Amygdala (tissue), 56 donors: Measurements from ENCODE around the gene HIF1A.
"Not testable (repeated sequence)": the region's sequence is repeated elsewhere in the genome, so short reads cannot be mapped to it uniquely, and the experiment has no call there.

Experiments
- DNase-seq, 56 donors: peaks; one replicate each; lab custom pipeline; 2025; lab: John Stamatoyannopoulos, UW

HIF1A gene

DNA sequence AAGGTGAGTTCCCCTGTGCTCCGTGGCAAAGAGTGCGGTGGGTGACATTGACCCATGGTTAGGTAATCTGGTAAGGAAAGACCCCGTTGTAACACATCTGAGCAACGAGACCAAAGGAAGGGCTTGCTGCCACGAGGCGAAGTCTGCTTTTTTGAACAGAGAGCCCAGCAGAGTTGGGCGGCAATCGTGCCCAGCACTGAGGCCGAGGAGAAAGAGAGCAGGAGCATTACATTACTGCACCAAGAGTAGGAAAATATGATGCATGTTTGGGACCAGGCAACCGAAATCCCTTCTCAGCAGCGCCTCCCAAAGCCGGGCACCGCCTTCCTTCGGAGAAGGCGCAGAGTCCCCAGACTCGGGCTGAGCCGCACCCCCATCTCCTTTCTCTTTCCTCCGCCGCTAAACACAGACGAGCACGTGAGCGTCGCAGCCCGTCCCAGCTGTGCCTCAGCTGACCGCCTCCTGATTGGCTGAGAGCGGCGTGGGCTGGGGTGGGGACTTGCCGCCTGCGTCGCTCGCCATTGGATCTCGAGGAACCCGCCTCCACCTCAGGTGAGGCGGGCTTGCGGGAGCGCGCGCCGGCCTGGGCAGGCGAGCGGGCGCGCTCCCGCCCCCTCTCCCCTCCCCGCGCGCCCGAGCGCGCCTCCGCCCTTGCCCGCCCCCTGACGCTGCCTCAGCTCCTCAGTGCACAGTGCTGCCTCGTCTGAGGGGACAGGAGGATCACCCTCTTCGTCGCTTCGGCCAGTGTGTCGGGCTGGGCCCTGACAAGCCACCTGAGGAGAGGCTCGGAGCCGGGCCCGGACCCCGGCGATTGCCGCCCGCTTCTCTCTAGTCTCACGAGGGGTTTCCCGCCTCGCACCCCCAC lies at the start of gene HIF1A:
TSS of gene HIF1A (plus strand) at position 684 of the 865 bp plus-strand sequence. CDS start 292 bp downstream, outside the sequence.
- DNase-seq, result peak; percentile 67 to 97 (median 92)

GRCh38 chr14:61646366-61647116 lies 48.8 kb upstream of the HIF1A start:
- DNase-seq, result no peak

DNA sequence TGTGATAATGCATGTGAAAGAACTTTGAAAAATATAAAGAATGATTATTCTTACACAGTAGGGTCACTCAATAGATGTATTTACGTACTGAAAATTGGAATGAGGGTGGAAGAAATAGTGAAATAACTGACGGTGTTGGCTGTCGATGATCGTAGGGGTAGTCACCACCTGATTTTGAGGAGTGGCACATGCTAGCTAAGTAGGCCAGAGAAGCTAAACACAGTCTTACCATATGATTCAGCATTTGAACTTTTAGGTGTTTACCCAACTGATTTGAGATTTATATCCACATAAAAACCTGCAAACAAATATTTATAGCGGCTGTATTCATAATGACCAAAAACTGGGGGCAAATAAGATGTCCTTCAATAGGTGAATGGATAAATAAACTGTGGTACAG lies 47.6 kb upstream of the HIF1A start:
- no peak for DNase-seq

DNA sequence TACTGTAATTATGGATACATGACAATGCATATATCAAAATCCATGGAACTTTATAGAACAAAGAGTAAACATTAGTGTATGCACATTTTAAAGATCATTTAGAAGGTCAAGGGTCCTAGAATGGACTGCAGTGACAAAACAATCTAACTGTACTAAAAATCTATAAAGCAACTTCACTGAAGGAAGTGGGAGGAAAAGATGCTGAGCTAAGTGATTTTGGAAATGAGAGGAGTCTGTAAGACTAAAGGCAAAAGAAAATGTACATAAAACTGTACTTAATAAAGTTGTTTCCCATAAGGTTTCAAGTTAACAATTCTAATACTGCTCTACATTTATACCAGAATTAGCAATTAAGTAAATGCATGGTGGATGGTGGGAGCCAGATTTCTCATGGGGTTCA lies 46.9 kb upstream of the HIF1A start:
- no peak for DNase-seq

DNA sequence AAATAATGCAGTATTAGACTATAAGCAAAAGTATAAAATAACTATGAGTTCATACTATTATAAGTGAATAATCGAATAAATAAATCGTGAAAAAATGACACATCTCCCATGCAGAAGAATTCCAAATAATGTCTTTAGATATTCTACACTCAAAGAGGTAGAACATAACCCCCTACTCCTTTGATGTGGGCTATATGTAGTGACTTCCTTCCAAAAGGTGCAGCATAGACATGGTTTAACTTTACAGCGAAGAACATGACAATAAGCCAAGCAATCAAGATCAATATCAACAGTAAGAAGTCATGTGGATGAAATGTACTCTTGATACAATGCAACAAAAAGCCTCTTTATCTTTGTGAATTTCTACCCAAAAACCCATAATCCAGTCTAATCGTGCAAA lies 46.0 kb upstream of the HIF1A start:
- DNase-seq, result no peak

GRCh38 chr14:61651355-61651754 lies 44.0 kb upstream of the HIF1A start:
- no peak for DNase-seq

DNA sequence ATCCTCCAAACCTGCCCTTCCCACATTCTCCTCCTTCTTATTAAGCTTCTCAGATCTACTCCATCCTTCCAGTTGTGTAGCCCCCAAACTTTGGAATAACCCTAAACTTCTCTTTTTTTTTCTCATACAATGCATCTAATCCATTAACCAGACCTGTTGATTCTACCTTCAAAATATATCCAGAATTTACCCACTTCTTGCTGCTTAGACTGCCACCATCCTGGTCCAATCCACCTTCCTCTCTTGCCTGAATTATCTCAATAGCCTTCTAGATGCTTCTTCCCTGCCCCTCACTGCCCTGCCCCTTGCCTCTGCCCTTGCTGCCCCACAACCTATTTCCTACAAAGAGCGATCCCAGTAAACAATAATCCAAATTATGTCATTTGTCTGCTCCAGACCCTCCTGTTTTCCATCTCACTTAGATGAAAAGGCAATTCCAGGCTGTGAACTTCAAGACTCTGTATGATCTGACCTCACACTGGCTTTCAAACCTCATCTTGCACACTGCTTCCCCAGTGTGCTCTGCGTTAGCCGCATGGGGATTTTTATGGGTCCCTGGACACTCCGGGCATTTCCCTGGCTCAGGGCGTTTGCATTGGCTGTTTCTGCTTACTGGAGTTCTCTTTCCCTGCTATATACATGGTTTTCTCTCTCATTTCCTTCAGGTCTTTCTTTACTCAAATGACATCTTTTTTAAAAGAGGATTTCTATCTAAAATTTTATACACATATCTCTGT lies 42.6 kb upstream of the HIF1A start:
- DNase-seq, result no peak

DNA sequence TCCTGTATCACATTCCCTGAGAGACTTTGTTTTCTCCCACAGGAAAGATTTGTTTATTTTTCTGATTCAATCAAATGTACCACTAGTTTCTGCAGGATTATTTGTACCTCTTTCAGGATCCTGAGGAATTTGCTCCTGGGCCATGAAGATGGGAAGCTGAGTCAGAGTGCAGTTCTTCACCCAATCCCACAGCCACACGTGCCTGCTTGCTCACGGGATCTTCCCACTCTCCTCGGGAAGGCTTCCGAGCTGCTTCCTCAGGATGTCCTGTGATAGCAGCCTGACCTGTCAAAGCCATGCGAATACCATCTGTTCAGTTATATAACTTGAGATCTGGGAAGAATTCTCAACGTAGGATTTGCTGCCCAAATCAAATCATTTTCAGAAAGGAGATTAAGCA lies 41.8 kb upstream of the HIF1A start:
- peak in 3 of 56 donors; percentile 2 to 7 (median 4) for DNase-seq

DNA sequence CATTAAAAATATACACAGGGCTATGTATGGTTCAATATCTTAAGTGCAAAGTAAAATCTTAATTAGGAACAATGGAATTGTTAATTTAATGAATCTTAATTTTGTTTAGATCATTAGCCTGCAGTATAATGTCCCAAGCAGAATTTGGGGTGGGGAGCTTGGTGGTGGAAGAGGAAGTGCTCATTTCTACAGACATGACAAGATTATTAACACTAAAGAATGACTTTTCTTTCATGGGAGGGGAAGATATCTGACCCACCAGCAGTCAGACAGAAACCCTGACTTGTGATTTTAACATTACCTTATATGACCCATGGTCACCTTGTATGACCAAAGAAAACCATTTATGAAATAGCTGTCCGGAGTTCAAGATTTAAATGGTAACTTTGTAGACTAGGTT lies 41.3 kb upstream of the HIF1A start:
- no peak for DNase-seq

DNA sequence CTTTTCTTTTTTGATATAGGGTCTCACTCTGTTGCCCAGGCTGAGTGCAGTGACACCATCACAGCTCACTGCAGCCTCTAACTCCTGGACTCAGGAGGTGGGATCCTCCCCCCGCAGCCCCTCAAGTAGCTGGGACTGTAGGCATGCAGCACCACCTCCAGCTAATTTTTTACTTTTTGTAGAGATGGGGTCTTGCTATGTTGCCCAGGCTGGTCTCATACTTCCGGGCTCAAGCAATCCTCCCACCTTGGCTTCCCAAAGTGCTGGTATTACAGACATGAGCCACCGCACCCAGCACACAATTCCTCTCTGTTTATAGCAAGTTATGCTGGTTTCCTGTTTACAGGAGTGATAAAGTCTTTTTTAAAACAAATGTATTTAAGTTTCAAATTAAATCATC lies 39.5 kb upstream of the HIF1A start:
- DNase-seq, result no peak

GRCh38 chr14:61656341-61656740 lies 39.0 kb upstream of the HIF1A start:
- DNase-seq, result no peak

DNA sequence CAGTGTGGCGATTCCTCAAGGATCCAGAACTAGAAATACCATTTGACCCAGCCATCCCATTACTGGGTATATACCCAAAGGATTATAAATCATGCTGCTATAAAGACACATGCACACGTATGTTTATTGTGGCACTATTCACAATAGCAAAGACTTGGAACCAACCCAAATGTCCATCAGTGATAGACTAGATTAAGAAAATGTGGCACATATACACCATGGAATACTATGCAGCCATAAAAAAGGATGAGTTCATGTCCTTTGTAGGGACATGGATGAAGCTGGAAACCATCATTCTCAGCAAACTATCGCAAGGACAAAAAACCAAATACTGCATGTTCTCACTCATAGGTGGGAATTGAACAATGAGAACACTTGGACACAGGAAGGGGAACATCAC lies 37.2 kb upstream of the HIF1A start:
- DNase-seq, result not testable (repeated sequence)

GRCh38 chr14:61659582-61659981 lies 35.7 kb upstream of the HIF1A start:
- no peak for DNase-seq

DNA sequence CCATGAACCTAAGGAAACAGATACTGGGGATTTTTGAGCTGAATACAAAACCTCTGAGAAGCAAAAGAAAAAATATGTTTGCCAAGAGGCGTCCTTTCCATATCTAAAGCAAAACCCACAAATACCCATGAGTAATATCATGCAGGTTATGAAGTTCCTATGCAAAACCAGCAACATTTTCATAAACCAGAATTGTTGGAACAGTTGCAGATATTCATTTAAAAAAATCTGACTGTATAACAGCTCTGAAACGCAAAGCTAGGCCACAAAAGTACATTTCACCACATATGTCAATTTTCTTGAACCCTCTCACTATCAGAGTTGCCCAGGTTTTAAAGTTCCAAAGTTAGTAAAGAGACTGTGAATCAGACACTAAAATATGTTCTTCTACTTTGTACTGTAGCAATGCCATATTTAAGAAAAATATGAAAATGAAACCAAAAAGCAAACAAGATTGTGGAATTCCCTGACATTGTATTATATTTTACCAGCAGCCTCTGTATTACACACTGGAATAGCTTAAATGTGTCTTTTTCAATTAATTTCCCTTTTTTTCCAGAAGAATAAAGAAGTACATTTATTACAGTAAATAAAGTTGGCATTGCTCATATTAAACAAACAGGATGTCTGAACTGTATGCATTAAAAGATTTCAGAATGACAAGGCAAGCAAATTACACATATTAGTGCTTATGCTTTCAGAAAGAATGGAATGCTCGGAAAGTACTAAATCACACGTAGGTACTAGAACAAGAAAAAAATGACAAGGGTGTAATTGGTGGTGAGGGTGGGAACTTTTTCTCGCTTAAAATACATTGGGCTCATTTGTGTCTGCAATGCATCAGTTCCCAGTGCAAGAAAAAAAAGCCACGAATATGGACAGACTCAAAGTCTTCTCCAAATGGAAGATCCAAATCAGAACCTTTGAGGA lies 33.6 kb upstream of the HIF1A start:
- no peak for DNase-seq

DNA sequence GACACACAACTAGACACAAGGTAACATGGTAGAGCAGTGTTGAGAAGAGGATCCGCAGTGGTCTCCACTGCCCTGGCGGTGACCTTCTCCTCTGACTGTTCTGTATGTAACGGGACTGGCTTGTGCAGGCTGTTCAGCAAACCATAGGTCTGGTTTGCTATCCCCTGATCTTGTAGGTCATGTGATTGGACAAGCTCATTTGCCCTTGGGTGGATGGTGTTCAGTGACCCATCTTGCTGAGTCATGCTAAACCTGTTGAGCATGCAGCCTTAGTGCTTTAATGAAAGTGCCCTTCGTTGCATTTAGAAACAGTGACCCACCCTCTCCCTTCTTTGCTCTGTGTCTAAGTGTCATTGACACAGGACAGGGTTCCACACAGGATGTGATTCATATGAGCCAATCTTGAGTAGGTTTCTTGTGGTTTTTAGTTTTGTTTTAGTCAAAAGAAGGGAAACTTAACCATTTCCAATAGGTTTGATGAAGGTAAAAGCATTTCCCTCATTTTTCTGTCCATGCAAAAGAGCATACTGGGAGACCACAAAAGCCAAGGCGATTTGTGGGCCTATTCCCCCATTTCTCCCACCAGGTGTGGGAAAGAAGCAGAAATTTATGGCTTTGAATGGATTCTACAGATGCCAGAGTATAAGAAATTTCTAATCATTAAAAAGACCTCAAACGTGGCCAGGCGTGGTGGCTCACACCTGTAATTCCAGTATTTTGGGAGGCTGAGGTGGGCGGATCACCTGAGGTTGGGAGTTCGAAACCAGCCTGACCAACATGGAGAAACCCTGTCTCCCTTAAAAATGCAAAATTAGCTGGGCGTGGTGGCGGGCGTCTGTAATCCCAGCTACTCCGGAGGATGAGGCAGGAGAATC lies 32.6 kb upstream of the HIF1A start:
- no peak for DNase-seq

- DNase-seq, result peak in 1 of 56 donors; percentile 3
Observed at GRCh38 chr14:61663312-61663979, 31.9 kb upstream of the HIF1A start.

- no peak for DNase-seq
Observed at GRCh38 chr14:61668282-61668681, 27.0 kb upstream of the HIF1A start.

DNA sequence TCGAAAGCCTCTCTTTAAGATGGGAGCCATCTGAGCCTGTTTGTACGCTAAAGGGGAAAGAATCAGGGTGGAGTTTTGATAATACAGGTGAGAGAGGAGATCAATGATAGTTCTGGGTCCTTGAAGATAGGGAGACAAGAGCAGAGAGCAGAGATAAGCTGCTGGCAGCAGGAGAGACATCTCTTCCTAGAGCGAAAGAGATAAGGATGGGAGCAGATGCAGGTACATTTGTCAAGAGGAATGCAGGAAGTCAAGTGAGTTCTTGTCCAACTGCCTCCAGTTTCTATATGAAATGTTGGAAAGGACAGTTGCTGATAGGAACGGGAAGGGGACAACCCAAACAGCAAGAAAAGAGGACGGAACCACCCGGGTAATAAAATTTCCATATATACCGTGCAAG lies 24.7 kb upstream of the HIF1A start:
- DNase-seq, result no peak
